HG02852 (cell line): ENCODE measurements around the gene CABLES1.
"Not testable (repeated sequence)": the region's sequence is repeated elsewhere in the genome, so short reads cannot be mapped to it uniquely, and the experiment has no call there.

Experiments
- ATAC-seq: cut with Tn5 transposase; IDR thresholded peaks from one replicate; pipeline ENCODE4 v1.9.1; 2021; ENCODE audit warnings: mild to moderate bottlenecking, moderate library complexity; ENCODE audit not compliant: unreplicated experiment

Gene CABLES1, protein sequence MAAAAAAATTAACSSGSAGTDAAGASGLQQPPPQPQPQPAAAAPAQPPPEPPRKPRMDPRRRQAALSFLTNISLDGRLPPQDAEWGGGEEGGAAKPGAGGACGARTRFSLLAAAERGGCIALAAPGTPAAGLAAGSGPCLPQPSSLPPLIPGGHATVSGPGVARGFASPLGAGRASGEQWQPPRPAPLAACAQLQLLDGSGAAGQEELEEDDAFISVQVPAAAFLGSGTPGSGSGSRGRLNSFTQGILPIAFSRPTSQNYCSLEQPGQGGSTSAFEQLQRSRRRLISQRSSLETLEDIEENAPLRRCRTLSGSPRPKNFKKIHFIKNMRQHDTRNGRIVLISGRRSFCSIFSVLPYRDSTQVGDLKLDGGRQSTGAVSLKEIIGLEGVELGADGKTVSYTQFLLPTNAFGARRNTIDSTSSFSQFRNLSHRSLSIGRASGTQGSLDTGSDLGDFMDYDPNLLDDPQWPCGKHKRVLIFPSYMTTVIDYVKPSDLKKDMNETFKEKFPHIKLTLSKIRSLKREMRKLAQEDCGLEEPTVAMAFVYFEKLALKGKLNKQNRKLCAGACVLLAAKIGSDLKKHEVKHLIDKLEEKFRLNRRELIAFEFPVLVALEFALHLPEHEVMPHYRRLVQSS

GRCh38 chr18:23134780-23135549, at the start of gene CABLES1:
Gene CABLES1, plus strand, starts transcription at chr18:23135485. Its CDS starts 278 bp downstream, at chr18:23135763.
- peak; percentile 20 for ATAC-seq

DNA sequence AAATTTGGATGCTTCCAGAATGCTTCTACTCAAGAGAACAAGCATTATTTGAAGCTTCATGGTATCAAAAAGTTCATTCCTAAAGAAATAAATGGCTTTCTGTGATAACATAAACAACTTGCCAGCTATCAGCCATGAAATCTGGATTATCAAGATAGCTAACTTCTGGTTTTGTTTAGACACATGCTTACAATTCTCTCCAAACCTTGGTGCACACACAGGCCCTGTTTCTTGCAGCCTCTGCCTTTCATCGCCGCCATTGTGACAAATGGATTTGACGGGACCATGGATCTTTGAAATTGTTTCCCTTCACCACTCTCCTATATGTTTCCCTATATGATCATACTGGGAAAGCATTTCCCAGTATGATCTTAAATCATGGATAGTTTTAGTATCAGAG, 47.9 kb upstream of the CABLES1 start:
- no peak for ATAC-seq

- no peak for ATAC-seq
Measured at GRCh38 chr18:23088310-23088709, 47.0 kb upstream of the CABLES1 start.

GRCh38 chr18:23091017-23091993, 44.0 kb upstream of the CABLES1 start:
- ATAC-seq = peak; percentile 43

DNA sequence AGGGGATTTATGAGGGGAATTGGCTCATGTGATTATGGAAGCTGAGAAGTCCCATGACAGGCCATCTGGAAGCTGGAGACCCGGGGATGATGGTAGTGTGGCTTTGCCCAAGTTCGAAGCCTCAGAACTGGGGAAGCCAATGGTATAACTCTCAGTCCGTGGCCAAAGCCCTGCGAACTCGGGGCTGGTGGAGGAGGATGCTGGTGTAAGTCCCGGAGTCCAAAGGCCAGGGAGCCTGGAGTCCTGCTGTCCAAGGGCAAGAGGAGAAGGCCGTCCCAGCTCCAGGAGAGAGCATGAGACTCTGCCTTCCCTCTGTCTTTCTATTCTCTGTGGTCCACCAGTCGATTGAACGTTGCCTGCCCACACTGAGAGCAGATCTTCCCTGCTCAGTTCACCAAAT, 43.2 kb upstream of the CABLES1 start:
- ATAC-seq = no peak

- not testable (repeated sequence) for ATAC-seq
Measured at GRCh38 chr18:23093130-23093529, 42.2 kb upstream of the CABLES1 start.

- ATAC-seq = no peak
Measured at GRCh38 chr18:23093772-23094171, 41.5 kb upstream of the CABLES1 start.

DNA sequence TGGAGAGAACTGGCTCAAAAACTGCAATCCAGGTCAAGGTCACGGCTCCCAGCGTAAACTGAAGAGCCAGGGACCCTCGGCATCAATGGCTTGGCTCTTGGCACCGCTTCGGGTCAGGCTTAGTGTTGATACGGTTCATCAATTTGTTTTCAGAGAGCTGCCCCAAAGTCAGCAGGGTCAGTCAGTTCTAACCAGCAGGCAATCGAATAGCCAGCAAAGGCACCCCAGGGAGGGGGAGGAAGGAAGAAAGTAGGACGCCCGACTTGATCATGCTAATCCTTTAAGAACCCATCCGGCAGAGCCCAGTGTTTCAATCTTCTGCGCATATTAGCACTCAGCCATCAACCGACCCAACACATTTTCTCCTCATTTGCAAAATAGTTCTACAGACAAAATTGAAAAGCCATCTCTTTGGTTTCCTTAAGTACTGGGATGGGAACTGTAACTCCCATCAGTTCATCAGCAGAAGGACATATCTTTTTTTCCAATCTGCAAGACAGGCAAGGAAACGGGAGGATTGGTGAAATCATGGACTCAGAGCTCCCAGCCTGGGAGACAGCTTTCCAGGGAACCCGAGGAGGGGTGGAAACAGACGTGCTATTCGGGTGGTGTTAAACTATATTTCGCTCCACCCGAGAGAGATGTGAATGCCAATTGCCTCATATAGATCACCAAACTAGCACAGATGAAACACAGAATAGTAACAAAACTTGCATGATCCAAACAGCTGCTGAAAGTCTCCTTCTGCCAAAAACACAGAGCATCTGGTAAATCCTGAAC, 40.7 kb upstream of the CABLES1 start:
- no peak for ATAC-seq

- no peak for ATAC-seq
Measured at GRCh38 chr18:23095463-23095862, 39.8 kb upstream of the CABLES1 start.

DNA sequence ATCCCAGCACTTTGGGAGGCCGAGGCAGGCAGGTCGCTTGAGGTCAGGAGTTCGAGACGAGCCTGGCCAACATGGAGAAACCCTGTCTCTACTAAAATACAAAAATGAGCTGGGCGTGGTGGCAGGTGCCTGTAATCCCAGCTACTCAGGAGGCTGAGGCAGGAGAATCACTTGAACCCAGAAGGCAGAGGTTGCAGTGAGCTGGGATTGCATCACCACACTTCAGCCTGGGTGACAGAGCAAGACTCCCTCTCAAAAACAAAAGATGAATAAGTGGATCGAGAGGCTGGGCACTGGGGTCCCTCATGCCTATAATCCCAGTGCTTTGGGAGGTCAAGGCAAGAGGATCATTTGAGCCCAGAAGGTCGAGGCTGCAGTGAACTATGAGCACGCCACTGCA, 38.3 kb upstream of the CABLES1 start:
- not testable (repeated sequence) for ATAC-seq

DNA sequence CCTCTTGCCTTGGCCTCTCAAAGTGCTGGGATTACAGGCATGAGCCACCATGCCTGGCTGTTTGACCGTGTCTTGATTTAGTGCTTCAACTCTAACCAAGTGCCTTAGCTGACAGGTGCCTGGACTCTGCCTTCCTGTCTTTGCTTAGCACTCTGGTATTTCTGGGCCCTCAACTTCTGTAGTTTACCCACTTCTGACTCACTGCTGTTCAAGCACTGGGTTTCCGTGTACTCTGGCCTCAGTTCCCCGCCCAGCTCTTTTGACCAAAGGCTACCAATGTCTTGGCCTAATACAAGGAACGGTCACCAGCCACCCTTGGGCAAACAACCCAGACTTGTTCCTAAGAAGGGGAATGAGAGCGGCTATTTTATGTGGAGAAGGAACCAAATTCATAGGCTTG, 35.7 kb upstream of the CABLES1 start:
- no peak for ATAC-seq

GRCh38 chr18:23101861-23102432, 33.3 kb upstream of the CABLES1 start:
- no peak for ATAC-seq

GRCh38 chr18:23102493-23103261, 32.6 kb upstream of the CABLES1 start:
- ATAC-seq = no peak

GRCh38 chr18:23103449-23103848, 31.8 kb upstream of the CABLES1 start:
- no peak for ATAC-seq

DNA sequence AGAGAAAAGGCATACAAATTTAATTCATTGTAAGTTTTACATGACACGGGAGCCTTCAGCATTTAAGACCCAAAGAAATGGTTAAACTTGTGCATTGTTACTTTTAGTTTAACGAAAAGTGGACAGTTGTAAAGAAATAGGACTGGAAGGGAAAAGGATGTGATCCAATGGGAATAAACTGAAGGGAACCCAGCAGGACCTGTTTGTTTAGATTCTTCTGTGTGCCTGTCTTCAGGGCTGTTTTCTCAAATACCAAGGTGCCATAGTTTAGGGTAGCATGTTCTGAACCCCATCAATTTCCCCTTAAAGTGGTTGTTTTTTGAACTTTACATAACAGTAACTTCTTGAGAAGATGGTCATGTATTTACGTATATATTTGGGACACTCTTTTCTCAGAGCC, 30.3 kb upstream of the CABLES1 start:
- ATAC-seq = no peak

- no peak for ATAC-seq
Measured at GRCh38 chr18:23105581-23106219, 29.6 kb upstream of the CABLES1 start.

- no peak for ATAC-seq
Measured at GRCh38 chr18:23106575-23106974, 28.7 kb upstream of the CABLES1 start.

DNA sequence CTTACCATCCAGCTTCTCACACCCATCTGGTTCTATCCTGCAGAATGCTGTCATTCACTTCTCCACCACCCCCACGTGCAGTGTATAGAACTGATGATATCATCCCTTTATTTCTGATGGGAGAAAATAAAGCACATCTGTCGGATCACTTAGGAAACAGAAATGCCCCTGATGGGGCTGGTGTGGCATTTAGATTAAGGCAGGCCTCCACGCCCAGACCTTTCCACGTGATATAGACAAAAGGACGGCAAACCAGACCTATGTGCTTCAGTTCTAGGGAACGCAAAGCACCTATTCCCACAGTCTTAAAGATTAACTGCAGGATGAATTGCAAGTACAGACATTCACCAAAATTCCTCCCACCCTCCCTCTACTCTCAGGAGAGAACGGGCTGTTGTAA, 27.6 kb upstream of the CABLES1 start:
- no peak for ATAC-seq
